ENCODE measurements around the gene LMBRD1. TPM values are rescaled to one million over a fixed set of nuclear protein-coding genes. Genes with fewer than 3 reads are reported as not detected.

LMBRD1 gene
- total RNA-seq, 1 experiment from 2014 or later, result 27.5 TPM

DNA sequence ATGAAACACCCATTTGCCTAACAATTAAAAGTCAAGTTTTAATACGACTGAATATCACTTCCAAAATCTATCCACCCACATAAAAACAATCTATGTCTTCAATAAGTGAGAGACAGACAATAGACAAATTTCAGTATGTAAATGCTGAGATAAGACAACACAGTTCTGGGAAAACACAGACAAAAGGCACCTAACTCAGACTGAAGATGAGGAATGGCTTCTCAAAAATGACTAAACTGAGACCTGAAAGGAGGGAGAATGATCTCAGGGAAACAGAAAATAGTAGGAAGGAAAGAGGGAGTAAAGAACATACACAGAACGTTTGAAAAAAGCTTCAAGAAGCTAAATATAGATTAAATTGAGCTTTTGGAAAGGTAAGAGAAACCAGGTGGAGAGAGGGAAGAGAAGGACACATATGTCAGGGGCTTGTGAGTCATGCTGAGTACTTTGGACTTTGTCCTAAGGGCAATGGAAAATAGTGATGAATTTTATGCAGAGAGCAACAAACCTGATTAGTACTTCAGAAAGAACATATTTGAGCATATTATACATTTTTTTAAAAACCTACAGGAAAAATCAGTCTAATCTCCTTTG lies 16.1 kb downstream of the LMBRD1 start:
- ChIA-PET CTCF (no interaction called here), POLR2A (interaction anchor here (0.6 kb wide), 1 partner anchor 343 kb away, joined by 7 read pairs; no protein-coding TSS in a partner anchor)
- H3K4me3 Mint-ChIP-seq (ENCODE audit: unreplicated experiment), result no peak overlapping the region
- H3K9me3 ChIP-seq, result no peaks in the 10 kb centered on the region
- TF ChIP-seq CTCF (IDR thresholded peaks at IDR 0.05; ENCODE audit: insufficient read depth in 1 of 2, low read depth in 1 of 2, low read length in 1 of 2, severe bottlenecking in 1 of 2, unreplicated experiment in 1 of 2), result no peak
- no peaks in the 10 kb centered on the region for H3K36me3 Mint-ChIP-seq (ENCODE audit: insufficient read depth, unreplicated experiment)
- no peak overlapping the region for H3K4me3 ChIP-seq (ENCODE audit: low read depth, low read length)
- intact Hi-C loops (cut with micrococcal nuclease; ENCODE audit: unreplicated experiment), result no loop called here
- no peaks in the 10 kb centered on the region for H3K27me3 ChIP-seq (replicated peaks; ENCODE audit: control insufficient read depth, insufficient read depth, low read length)
- H3K36me3 ChIP-seq (ENCODE audit: control insufficient read depth, insufficient read depth, low read length), result peaks cover 1% of the 10 kb centered on the region; the same call in 1 of the 2 replicates
- no peaks in the 10 kb centered on the region for H3K27me3 Mint-ChIP-seq (ENCODE audit: insufficient read depth, unreplicated experiment)
- H3K27ac Mint-ChIP-seq (ENCODE audit: unreplicated experiment), result peak overlapping the region; percentile 0
- H3K4me1 Mint-ChIP-seq (ENCODE audit: low read depth, unreplicated experiment), result peaks cover 7% of the 10 kb centered on the region
- DNase-seq, result peak in 1 of 2 experiments; percentile 19
- H3K4me1 ChIP-seq, result peaks cover 17% of the 10 kb centered on the region
- BruUV-seq (replicated peaks), result no TSS peak
- H3K9me3 Mint-ChIP-seq (ENCODE audit: unreplicated experiment), result no peaks in the 10 kb centered on the region

- Histone ChIP-seq H3K27me3 (replicated peaks; ENCODE audit: control insufficient read depth, insufficient read depth, low read length) (no peaks in the 10 kb centered on the region), H3K36me3 (ENCODE audit: control insufficient read depth, insufficient read depth, low read length) (peaks cover 1% of the 10 kb centered on the region; the same call in 1 of the 2 replicates), H3K9me3 (no peaks in the 10 kb centered on the region), H3K4me1 (peaks cover 8% of the 10 kb centered on the region), H3K4me3 (ENCODE audit: low read depth, low read length) (no peak overlapping the region)
- H3K27ac Mint-ChIP-seq (ENCODE audit: unreplicated experiment), result no peak overlapping the region
- H3K27me3 Mint-ChIP-seq (ENCODE audit: insufficient read depth, unreplicated experiment), result no peaks in the 10 kb centered on the region
- intact Hi-C loops (cut with micrococcal nuclease; ENCODE audit: unreplicated experiment), result no loop called here
- H3K4me3 Mint-ChIP-seq (ENCODE audit: unreplicated experiment), result no peak overlapping the region
- TF ChIP-seq CTCF (IDR thresholded peaks at IDR 0.05; ENCODE audit: insufficient read depth in 1 of 2, low read depth in 1 of 2, low read length in 1 of 2, severe bottlenecking in 1 of 2, unreplicated experiment in 1 of 2), result no peak
- no TSS peak for BruUV-seq (replicated peaks)
- H3K36me3 Mint-ChIP-seq (ENCODE audit: insufficient read depth, unreplicated experiment), result no peaks in the 10 kb centered on the region
- no peak for DNase-seq
- peaks cover 7% of the 10 kb centered on the region for H3K4me1 Mint-ChIP-seq (ENCODE audit: low read depth, unreplicated experiment)
- ChIA-PET POLR2A (no interaction called here), CTCF (interaction anchor here (0.6 kb wide), 1 partner anchor 21 kb away, joined by 3 read pairs; no protein-coding TSS in a partner anchor)
- no peaks in the 10 kb centered on the region for H3K9me3 Mint-ChIP-seq (ENCODE audit: unreplicated experiment)
Observed at GRCh38 chr6:69775941-69776340, 20.9 kb downstream of the LMBRD1 start.

DNA sequence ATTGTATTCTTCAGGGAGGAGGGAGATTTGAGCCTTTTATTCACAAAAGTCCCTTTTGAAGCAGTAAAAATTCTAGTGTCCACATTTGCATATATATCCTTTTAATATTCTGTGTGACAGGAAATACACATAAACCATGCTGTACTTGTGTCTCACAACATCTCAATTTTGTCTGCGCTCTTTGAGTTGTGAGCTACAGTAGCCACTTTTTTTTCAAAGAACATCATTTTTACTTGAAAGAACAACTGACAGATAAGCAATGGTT lies 21.3 kb downstream of the LMBRD1 start:
- Mint-ChIP-seq H3K4me1 (ENCODE audit: low read depth, unreplicated experiment) (peaks cover 3% of the 10 kb centered on the region), H3K27ac (ENCODE audit: unreplicated experiment) (no peak overlapping the region), H3K27me3 (ENCODE audit: insufficient read depth, unreplicated experiment) (no peaks in the 10 kb centered on the region), H3K9me3 (ENCODE audit: unreplicated experiment) (no peaks in the 10 kb centered on the region), H3K4me3 (ENCODE audit: unreplicated experiment) (no peak overlapping the region), H3K36me3 (ENCODE audit: insufficient read depth, unreplicated experiment) (no peaks in the 10 kb centered on the region)
- Histone ChIP-seq H3K9me3 (no peaks in the 10 kb centered on the region), H3K4me3 (ENCODE audit: low read depth, low read length) (no peak overlapping the region), H3K36me3 (ENCODE audit: control insufficient read depth, insufficient read depth, low read length) (peaks cover 1% of the 10 kb centered on the region; the same call in 1 of the 2 replicates), H3K27me3 (replicated peaks; ENCODE audit: control insufficient read depth, insufficient read depth, low read length) (no peaks in the 10 kb centered on the region), H3K4me1 (peaks cover 4% of the 10 kb centered on the region)
- CTCF ChIA-PET, result no interaction called here
- BruUV-seq (replicated peaks), result no TSS peak
- no peak for DNase-seq
- TF ChIP-seq CTCF (IDR thresholded peaks at IDR 0.05; ENCODE audit: insufficient read depth in 1 of 2, low read depth in 1 of 2, low read length in 1 of 2, severe bottlenecking in 1 of 2, unreplicated experiment in 1 of 2), result no peak
- intact Hi-C loops (cut with micrococcal nuclease; ENCODE audit: unreplicated experiment), result no loop called here
- POLR2A ChIA-PET, result no interaction called here

Measured in Caco-2 (cell line).